ENCODE measurements around the gene CNTRL. TPM values are rescaled to one million over a fixed set of nuclear protein-coding genes. Genes with fewer than 3 reads are reported as not detected.

The CNTRL gene
- total RNA-seq, 4 donors from 2014 or later, result 9.9 to 23.0 (median 15.4) TPM

GRCh38 chr9:121192959-121193640 is 118.3 kb downstream of the CNTRL start:
- Histone ChIP-seq H3K27ac (no peak overlapping the region), H3K4me1 (peaks cover 32 to 62% of the 10 kb centered on the region in 2 donors), H3K36me3 (no peaks in the 10 kb centered on the region), H3K9me3 (no peaks in the 10 kb centered on the region), H3K27me3 (no peaks in the 10 kb centered on the region), H3K4me3 (replicated peaks in 1 of 3) (no peak overlapping the region)
- WGBS, 2 donors, result 0 to 15% methylated on average over 1 of the region's 1 CpG
- intact Hi-C loops (cut with DNase I), result no loop called here
- TF ChIP-seq POLR2A (IDR thresholded peaks at IDR 0.05) (no peak), CTCF (IDR thresholded peaks at IDR 0.05) (no peak)
- no peak for DNase-seq

GRCh38 chr9:121194730-121195129 is 120.0 kb downstream of the CNTRL start:
- H3K36me3 ChIP-seq, result no peaks in the 10 kb centered on the region
- WGBS, 2 donors, result 46 to 53% methylated on average over 1 of the region's 1 CpG
- intact Hi-C loops (cut with DNase I), result no loop called here
- no peak overlapping the region for H3K27ac ChIP-seq
- peaks cover 49 to 77% of the 10 kb centered on the region in 2 donors for H3K4me1 ChIP-seq
- TF ChIP-seq CTCF (IDR thresholded peaks at IDR 0.05) (no peak), POLR2A (IDR thresholded peaks at IDR 0.05) (no peak)
- H3K27me3 ChIP-seq, result no peaks in the 10 kb centered on the region
- no peak overlapping the region for H3K4me3 ChIP-seq (replicated peaks in 1 of 3)
- no peak for DNase-seq
- no peaks in the 10 kb centered on the region for H3K9me3 ChIP-seq

GRCh38 chr9:121196389-121196788 is 121.6 kb downstream of the CNTRL start:
- DNase-seq, result no peak
- WGBS, 2 donors, result 60 to 62% methylated on average over 4 of the region's 4 CpGs
- intact Hi-C loops (cut with DNase I), result no loop called here
- Histone ChIP-seq H3K4me1 (peaks cover 55 to 73% of the 10 kb centered on the region in 2 donors), H3K4me3 (replicated peaks in 1 of 3) (no peak overlapping the region), H3K27me3 (no peaks in the 10 kb centered on the region), H3K36me3 (no peaks in the 10 kb centered on the region), H3K27ac (no peak overlapping the region), H3K9me3 (no peaks in the 10 kb centered on the region)
- no peak for TF ChIP-seq POLR2A (IDR thresholded peaks at IDR 0.05)
- no peak for TF ChIP-seq CTCF (IDR thresholded peaks at IDR 0.05)

- DNase-seq, result no peak
- TF ChIP-seq CTCF (IDR thresholded peaks at IDR 0.05), result no peak
- no peak for TF ChIP-seq POLR2A (IDR thresholded peaks at IDR 0.05)
- Histone ChIP-seq H3K27ac (no peak overlapping the region), H3K4me1 (peaks cover 56 to 73% of the 10 kb centered on the region in 2 donors), H3K9me3 (no peaks in the 10 kb centered on the region), H3K27me3 (no peaks in the 10 kb centered on the region), H3K36me3 (no peaks in the 10 kb centered on the region), H3K4me3 (replicated peaks in 1 of 3) (no peak overlapping the region)
- 97 to 98% methylated on average over 1 of the region's 1 CpG for WGBS, 2 donors
- intact Hi-C loops (cut with DNase I), result no loop called here
Measured at GRCh38 chr9:121197132-121197531, 122.4 kb downstream of the CNTRL start.

- Histone ChIP-seq H3K36me3 (no peaks in the 10 kb centered on the region), H3K27ac (no peak overlapping the region), H3K4me3 (replicated peaks in 1 of 3) (no peak overlapping the region), H3K4me1 (peaks cover 50 to 66% of the 10 kb centered on the region in 2 donors), H3K27me3 (no peaks in the 10 kb centered on the region), H3K9me3 (no peaks in the 10 kb centered on the region)
- 26 to 32% methylated on average over 4 of the region's 4 CpGs for WGBS, 2 donors
- DNase-seq, result no peak
- no peak for TF ChIP-seq POLR2A (IDR thresholded peaks at IDR 0.05)
- no peak for TF ChIP-seq CTCF (IDR thresholded peaks at IDR 0.05)
- intact Hi-C loops (cut with DNase I), result no loop called here
Measured at GRCh38 chr9:121198512-121199042, 123.8 kb downstream of the CNTRL start.

Data from thyroid gland (tissue), 4 donors.